Measurements from ENCODE around the gene DOCK4. TPM values are rescaled to one million over a fixed set of nuclear protein-coding genes. Genes with fewer than 3 reads are reported as not detected.

DOCK4 gene
- total RNA-seq, 1 experiment from 2014 or later = 31.4 TPM

- no TSS peak for BruUV-seq (replicated peaks)
- peak; percentile 74 for DNase-seq (ENCODE audit: unreplicated experiment)
- H3K4me1 Mint-ChIP-seq (ENCODE audit: insufficient read depth, unreplicated experiment) = peaks cover 44% of the 10 kb centered on the region
- peak overlapping the region; percentile 34 for H3K4me3 Mint-ChIP-seq (ENCODE audit: unreplicated experiment)
- no peak overlapping the region for H3K27ac Mint-ChIP-seq (ENCODE audit: low read depth, unreplicated experiment)
- intact Hi-C loops (cut with micrococcal nuclease) = loop anchor here (5.0 kb wide), 1 partner anchor 441 kb away; no protein-coding TSS in a partner anchor
- POLR2A ChIA-PET = interaction anchor here (0.6 to 7.0 kb wide), 12 partner anchors 11 to 783 kb away, joined by 3 to 126 read pairs (median 4); partner anchors contain the start of gene IFRD1
- no peak for TF ChIP-seq CTCF (IDR thresholded peaks at IDR 0.05; ENCODE audit: unreplicated experiment)
- CTCF ChIA-PET = interaction anchor here (0.6 to 1.5 kb wide), 8 partner anchors 11 to 450 kb away, joined by 3 to 5 read pairs (median 3); no protein-coding TSS in a partner anchor
- no peaks in the 10 kb centered on the region for H3K9me3 Mint-ChIP-seq (ENCODE audit: unreplicated experiment)
- H3K36me3 Mint-ChIP-seq (ENCODE audit: insufficient read depth, unreplicated experiment) = no peaks in the 10 kb centered on the region
- no peaks in the 10 kb centered on the region for H3K27me3 Mint-ChIP-seq (ENCODE audit: insufficient read depth, unreplicated experiment)
Measured at GRCh38 chr7:112202816-112203215, 3.4 kb downstream of the DOCK4 start.

GRCh38 chr7:112201839-112202238 lies 4.4 kb downstream of the DOCK4 start:
- ChIA-PET CTCF (interaction anchor here (1.0 to 1.7 kb wide), 2 partner anchors 249 to 347 kb away, joined by 3 to 5 read pairs; no protein-coding TSS in a partner anchor), POLR2A (interaction anchor here (0.5 to 7.0 kb wide), 8 partner anchors 67 to 249 kb away, joined by 3 to 126 read pairs (median 3); partner anchors contain the start of gene IFRD1)
- BruUV-seq (replicated peaks) = TSS peak; percentile 35
- H3K36me3 Mint-ChIP-seq (ENCODE audit: insufficient read depth, unreplicated experiment) = no peaks in the 10 kb centered on the region
- no peaks in the 10 kb centered on the region for H3K9me3 Mint-ChIP-seq (ENCODE audit: unreplicated experiment)
- H3K27me3 Mint-ChIP-seq (ENCODE audit: insufficient read depth, unreplicated experiment) = no peaks in the 10 kb centered on the region
- peak overlapping the region; percentile 25 for H3K27ac Mint-ChIP-seq (ENCODE audit: low read depth, unreplicated experiment)
- no peak for DNase-seq (ENCODE audit: unreplicated experiment)
- intact Hi-C loops (cut with micrococcal nuclease) = loop anchor here (5.0 kb wide), 1 partner anchor 440 kb away; no protein-coding TSS in a partner anchor
- TF ChIP-seq CTCF (IDR thresholded peaks at IDR 0.05; ENCODE audit: unreplicated experiment) = no peak
- H3K4me3 Mint-ChIP-seq (ENCODE audit: unreplicated experiment) = peak overlapping the region; percentile 51
- peaks cover 44% of the 10 kb centered on the region for H3K4me1 Mint-ChIP-seq (ENCODE audit: insufficient read depth, unreplicated experiment)

GRCh38 chr7:112201411-112201810 lies 4.8 kb downstream of the DOCK4 start:
- no peaks in the 10 kb centered on the region for H3K36me3 Mint-ChIP-seq (ENCODE audit: insufficient read depth, unreplicated experiment)
- no peaks in the 10 kb centered on the region for H3K27me3 Mint-ChIP-seq (ENCODE audit: insufficient read depth, unreplicated experiment)
- peak overlapping the region; percentile 51 for H3K4me3 Mint-ChIP-seq (ENCODE audit: unreplicated experiment)
- CTCF ChIA-PET = interaction anchor here (1.0 to 1.7 kb wide), 3 partner anchors 207 to 346 kb away, joined by 3 to 5 read pairs (median 3); no protein-coding TSS in a partner anchor
- peak overlapping the region; percentile 25 for H3K27ac Mint-ChIP-seq (ENCODE audit: low read depth, unreplicated experiment)
- peaks cover 44% of the 10 kb centered on the region for H3K4me1 Mint-ChIP-seq (ENCODE audit: insufficient read depth, unreplicated experiment)
- POLR2A ChIA-PET = interaction anchor here (0.5 to 7.0 kb wide), 10 partner anchors 9 to 250 kb away, joined by 3 to 126 read pairs (median 4); partner anchors contain the start of gene IFRD1
- no peak for TF ChIP-seq CTCF (IDR thresholded peaks at IDR 0.05; ENCODE audit: unreplicated experiment)
- DNase-seq (ENCODE audit: unreplicated experiment) = peak; percentile 68
- H3K9me3 Mint-ChIP-seq (ENCODE audit: unreplicated experiment) = no peaks in the 10 kb centered on the region
- intact Hi-C loops (cut with micrococcal nuclease) = loop anchor here (5.0 kb wide), 1 partner anchor 439 kb away; no protein-coding TSS in a partner anchor
- BruUV-seq (replicated peaks) = no TSS peak

- Mint-ChIP-seq H3K36me3 (ENCODE audit: insufficient read depth, unreplicated experiment) (no peaks in the 10 kb centered on the region), H3K4me1 (ENCODE audit: insufficient read depth, unreplicated experiment) (peaks cover 44% of the 10 kb centered on the region), H3K9me3 (ENCODE audit: unreplicated experiment) (no peaks in the 10 kb centered on the region), H3K27ac (ENCODE audit: low read depth, unreplicated experiment) (peak overlapping the region; percentile 18), H3K27me3 (ENCODE audit: insufficient read depth, unreplicated experiment) (no peaks in the 10 kb centered on the region), H3K4me3 (ENCODE audit: unreplicated experiment) (no peak overlapping the region)
- BruUV-seq (replicated peaks) = no TSS peak
- DNase-seq (ENCODE audit: unreplicated experiment) = no peak
- CTCF ChIA-PET = interaction anchor here (0.6 to 0.7 kb wide), 2 partner anchors 213 to 297 kb away, joined by 3 read pairs; no protein-coding TSS in a partner anchor
- POLR2A ChIA-PET = interaction anchor here (0.7 to 2.8 kb wide), 4 partner anchors 191 to 252 kb away, joined by 3 to 6 read pairs (median 4); partner anchors contain the start of gene IFRD1
- TF ChIP-seq CTCF (IDR thresholded peaks at IDR 0.05; ENCODE audit: unreplicated experiment) = no peak
- intact Hi-C loops (cut with micrococcal nuclease) = loop anchor here (5.0 kb wide), 1 partner anchor 437 kb away; no protein-coding TSS in a partner anchor
Measured at GRCh38 chr7:112199672-112200071, 6.5 kb downstream of the DOCK4 start.

Data from MCF 10A (cell line).